HFFc6 (cell line): ENCODE data around the gene CORO7. TPM values are rescaled to one million over a fixed set of nuclear protein-coding genes. Genes with fewer than 3 reads are reported as not detected.

Experiments used
- DNase-seq: peaks from one replicate; pipeline ENCODE4 v3.0.0-alpha.2; 2018
- H3K27ac Mint-ChIP-seq: 2 replicates; pipeline ENCODE4 v1.8.0; 2020; ENCODE audit warnings: mild to moderate bottlenecking, mixed read lengths
- H3K27me3 Mint-ChIP-seq: 2 replicates; pipeline ENCODE4 v1.8.0; 2021; ENCODE audit warnings: mild to moderate bottlenecking, moderate library complexity, mixed read lengths; ENCODE audit not compliant: insufficient read depth
- H3K36me3 Mint-ChIP-seq: 2 replicates; pipeline ENCODE4 v1.8.0; 2021; ENCODE audit warnings: low read depth, mixed read lengths
- H3K4me1 Mint-ChIP-seq: 2 replicates; pipeline ENCODE4 v1.8.0; 2020; ENCODE audit warnings: low read depth, mixed read lengths
- H3K4me3 Mint-ChIP-seq: 2 replicates; pipeline ENCODE4 v1.8.0; 2020; ENCODE audit warnings: mild to moderate bottlenecking, moderate library complexity, mixed read lengths
- H3K9me3 Mint-ChIP-seq: 2 replicates; pipeline ENCODE4 v1.8.0; 2020; ENCODE audit warnings: mild to moderate bottlenecking, mixed read lengths
- CTCF ChIP-seq: fragments of 200-600 bp; sonication (generic); IDR thresholded peaks from 2 replicates; pipeline ENCODE4 v1.5.0; 2021; ENCODE audit warnings: antibody characterized with exemption, mild to moderate bottlenecking
- total RNA-seq, 6 experiments: library from RNA; stranded (reverse); fragmentation: NEBNext Ultra II Directional; extraction: Animal tissue kit (Norgen Biotek cat#: 25700); gene quantifications; 2 replicates in 1 of 6; 3 replicates in 5 of 6; pipeline ENCODE4 v1.2.3, GENCODE V29; 2021

Gene CORO7
- total RNA-seq, 6 experiments from 2014 or later, result 12.1 to 20.9 (median 17.2) TPM

- DNase-seq, result no peak
- no peak for TF ChIP-seq CTCF
- H3K27ac Mint-ChIP-seq, result no peak overlapping the region
- H3K36me3 Mint-ChIP-seq, result no peaks in the 10 kb centered on the region
- H3K4me1 Mint-ChIP-seq, result peaks cover 22% of the 10 kb centered on the region
- H3K4me3 Mint-ChIP-seq, result no peak overlapping the region
- H3K27me3 Mint-ChIP-seq, result no peaks in the 10 kb centered on the region; the same call in 1 of the 2 replicates
- no peaks in the 10 kb centered on the region for H3K9me3 Mint-ChIP-seq
Observed at GRCh38 chr16:4365014-4365406, 51.4 kb downstream of the CORO7 start.

GRCh38 chr16:4364196-4365013 is 52.0 kb downstream of the CORO7 start:
- Mint-ChIP-seq H3K27ac (no peak overlapping the region), H3K4me1 (peaks cover 16% of the 10 kb centered on the region), H3K36me3 (no peaks in the 10 kb centered on the region), H3K27me3 (no peaks in the 10 kb centered on the region; the same call in 1 of the 2 replicates), H3K9me3 (no peaks in the 10 kb centered on the region), H3K4me3 (no peak overlapping the region)
- no peak for DNase-seq
- no peak for TF ChIP-seq CTCF

GRCh38 chr16:4362476-4363135 is 53.8 kb downstream of the CORO7 start:
- no peak for TF ChIP-seq CTCF
- Mint-ChIP-seq H3K4me1 (peaks cover 4% of the 10 kb centered on the region; the same call in 1 of the 2 replicates), H3K27me3 (no peaks in the 10 kb centered on the region), H3K27ac (no peak overlapping the region), H3K36me3 (no peaks in the 10 kb centered on the region), H3K4me3 (no peak overlapping the region), H3K9me3 (no peaks in the 10 kb centered on the region)
- DNase-seq, result no peak

GRCh38 chr16:4361944-4362311 is 54.5 kb downstream of the CORO7 start:
- no peak for DNase-seq
- H3K36me3 Mint-ChIP-seq, result no peaks in the 10 kb centered on the region
- H3K9me3 Mint-ChIP-seq, result no peaks in the 10 kb centered on the region
- no peaks in the 10 kb centered on the region for H3K4me1 Mint-ChIP-seq
- no peaks in the 10 kb centered on the region for H3K27me3 Mint-ChIP-seq
- TF ChIP-seq CTCF, result no peak
- no peak overlapping the region for H3K4me3 Mint-ChIP-seq
- H3K27ac Mint-ChIP-seq, result no peak overlapping the region

GRCh38 chr16:4361033-4361943 is 55.1 kb downstream of the CORO7 start:
- Mint-ChIP-seq H3K9me3 (no peaks in the 10 kb centered on the region), H3K4me3 (no peak overlapping the region), H3K4me1 (no peaks in the 10 kb centered on the region), H3K36me3 (no peaks in the 10 kb centered on the region), H3K27ac (no peak overlapping the region), H3K27me3 (no peaks in the 10 kb centered on the region)
- no peak for DNase-seq
- no peak for TF ChIP-seq CTCF
